Measurements from ENCODE around the gene SMIM38. TPM values are rescaled to one million over a fixed set of nuclear protein-coding genes. Genes with fewer than 3 reads are reported as not detected.
A peak's percentile ranks its signal among the peaks of the same experiment; 100 is the strongest.

Gene SMIM38
- total RNA-seq, 2 donors from 2014 or later: 3.0 to 4.2 TPM

- Histone ChIP-seq H3K27ac (no peak overlapping the region), H3K27me3 (replicated peaks; ENCODE audit: insufficient read depth) (no peaks in the 10 kb centered on the region), H3K4me1 (ENCODE audit: control insufficient read depth in 1 of 2, low read depth in 2 of 2) (peaks cover 9 to 20% of the 10 kb centered on the region in 2 donors), H3K9me3 (peaks cover 4% of the 10 kb centered on the region), H3K36me3 (no peaks in the 10 kb centered on the region), H3K4me3 (no peak overlapping the region)
- ATAC-seq (ENCODE audit: insufficient number of reproducible peaks, low FRiP score, low read depth) (no peak), DNase-seq (ENCODE audit: low spot score) (no peak)
- no peak for TF ChIP-seq CTCF (IDR thresholded peaks at IDR 0.05)
Observed at GRCh38 chr11:69165775-69166174, 10.0 kb downstream of the SMIM38 start.

- peak; percentile 40 for TF ChIP-seq CTCF (IDR thresholded peaks at IDR 0.05)
- peak overlapping the region in 1 of 2 donors; percentile 34 for H3K27ac ChIP-seq
Observed at GRCh38 chr11:69166218-69167115, 10.7 kb downstream of the SMIM38 start.

GRCh38 chr11:69167130-69167915, 11.6 kb downstream of the SMIM38 start:
- no peak overlapping the region for H3K27ac ChIP-seq
- ATAC-seq (ENCODE audit: insufficient number of reproducible peaks, low FRiP score, low read depth) (no peak), DNase-seq (ENCODE audit: low spot score) (no peak)
- no peaks in the 10 kb centered on the region for H3K27me3 ChIP-seq (replicated peaks; ENCODE audit: insufficient read depth)
- no peak for TF ChIP-seq CTCF (IDR thresholded peaks at IDR 0.05)
- H3K9me3 ChIP-seq: peaks cover 4% of the 10 kb centered on the region
- H3K36me3 ChIP-seq: no peaks in the 10 kb centered on the region
- H3K4me1 ChIP-seq (ENCODE audit: control insufficient read depth in 1 of 2, low read depth in 2 of 2): peaks cover 9 to 22% of the 10 kb centered on the region in 2 donors
- peak overlapping the region; percentile 70 for H3K4me3 ChIP-seq

More at GRCh38 chr11:69166218-69167115, 10.7 kb downstream of the SMIM38 start:
- Histone ChIP-seq H3K4me1 (ENCODE audit: control insufficient read depth in 1 of 2, low read depth in 2 of 2) (peaks cover 9 to 22% of the 10 kb centered on the region in 2 donors), H3K36me3 (no peaks in the 10 kb centered on the region), H3K9me3 (peaks cover 4% of the 10 kb centered on the region), H3K27me3 (replicated peaks; ENCODE audit: insufficient read depth) (no peaks in the 10 kb centered on the region), H3K4me3 (peak overlapping the region; percentile 70)
- DNase-seq (ENCODE audit: low spot score): no peak
- ATAC-seq (ENCODE audit: insufficient number of reproducible peaks, low FRiP score, low read depth): peak; percentile 98

DNA sequence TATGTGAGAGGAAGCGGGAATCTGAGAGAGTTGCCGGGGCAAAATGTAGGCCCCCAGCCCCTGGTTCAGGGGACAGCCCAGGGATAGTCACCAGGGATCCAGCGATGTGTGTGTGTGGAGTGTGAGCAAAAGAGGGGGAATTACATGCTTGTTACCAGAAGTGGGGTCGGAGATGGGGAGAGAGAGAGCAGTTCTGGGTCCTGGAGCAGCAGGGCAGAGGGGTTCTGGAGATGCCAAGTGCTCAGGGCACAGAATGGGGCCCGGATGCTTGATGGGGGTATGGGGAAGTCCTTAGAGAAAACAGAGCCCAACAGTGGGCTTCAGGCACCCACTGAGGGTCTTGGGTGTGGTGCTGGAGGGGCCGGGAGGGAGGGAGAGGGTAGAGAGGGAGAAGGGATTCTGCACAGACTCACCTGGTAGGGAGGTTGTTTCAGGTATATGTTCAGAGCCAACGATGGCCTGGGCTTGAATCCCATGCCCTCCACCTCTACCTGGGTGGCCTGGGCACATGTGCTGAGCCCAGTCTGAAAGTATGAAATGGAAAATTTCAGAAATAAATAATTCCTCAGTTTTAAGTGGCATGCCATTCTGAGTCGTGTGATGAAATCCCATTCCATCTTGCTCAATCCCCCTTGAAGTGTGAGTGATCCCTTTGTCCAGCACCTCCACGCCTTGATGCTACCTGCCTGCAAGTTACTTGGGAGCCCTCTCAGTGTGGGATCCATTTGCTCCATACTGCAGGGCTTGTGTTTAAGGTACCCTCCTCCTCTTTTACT, 12.4 kb downstream of the SMIM38 start:
- H3K4me1 ChIP-seq (ENCODE audit: control insufficient read depth in 1 of 2, low read depth in 2 of 2): peaks cover 9 to 22% of the 10 kb centered on the region in 2 donors
- H3K27me3 ChIP-seq (replicated peaks; ENCODE audit: insufficient read depth): no peaks in the 10 kb centered on the region
- no peak overlapping the region for H3K4me3 ChIP-seq
- no peak for ATAC-seq (ENCODE audit: insufficient number of reproducible peaks, low FRiP score, low read depth)
- H3K27ac ChIP-seq: no peak overlapping the region
- peaks cover 1% of the 10 kb centered on the region for H3K9me3 ChIP-seq
- no peaks in the 10 kb centered on the region for H3K36me3 ChIP-seq
- no peak for TF ChIP-seq CTCF (IDR thresholded peaks at IDR 0.05)
- no peak for DNase-seq (ENCODE audit: low spot score)

Data from thoracic aorta (tissue), 2 donors.